Measurements from ENCODE around the gene OR52E1. TPM values are rescaled to one million over a fixed set of nuclear protein-coding genes. Genes with fewer than 3 reads are reported as not detected.

Gene OR52E1
- total RNA-seq, 2 donors from 2014 or later, result not detected

DNA sequence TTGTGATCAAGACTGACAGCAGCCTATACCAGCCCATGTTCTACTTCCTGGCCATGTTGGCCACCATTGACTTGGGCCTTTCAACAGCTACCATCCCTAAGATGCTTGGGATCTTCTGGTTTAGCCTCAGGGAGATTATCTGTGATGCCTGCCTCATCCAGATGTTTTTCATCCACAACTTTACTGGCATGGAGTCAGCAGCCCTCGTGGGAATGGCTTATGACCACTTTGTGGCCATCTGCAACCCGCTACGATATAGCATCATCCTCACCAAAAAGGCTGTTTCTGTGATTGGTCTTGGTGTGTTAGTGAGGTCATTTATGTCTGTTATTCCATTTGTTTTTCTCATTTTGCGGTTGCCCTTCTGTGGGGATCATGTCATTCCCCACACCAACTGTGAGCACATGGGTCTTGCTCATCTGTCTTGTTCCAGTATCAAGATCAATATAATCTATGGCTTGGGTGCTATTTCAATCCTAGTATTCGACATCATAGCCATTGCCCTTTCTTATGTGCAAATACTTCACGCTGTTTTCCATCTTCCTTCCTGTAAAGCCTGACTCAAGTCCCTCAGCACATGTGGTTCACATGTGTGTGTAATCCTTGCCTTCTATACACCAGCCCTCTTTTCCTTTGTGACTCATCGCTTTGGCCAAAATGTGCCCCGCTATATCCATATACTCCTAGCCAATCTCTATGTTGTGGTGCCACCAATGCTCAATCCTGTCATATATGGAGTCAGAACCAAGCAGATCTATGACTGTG lies 23.6 kb downstream of the OR52E1 start:
- Mint-ChIP-seq H3K36me3 (no peaks in the 10 kb centered on the region), H3K9me3 (no peaks in the 10 kb centered on the region), H3K27ac (no peak overlapping the region)
- ATAC-seq, result no peak
- no peak for DNase-seq (ENCODE audit: low spot score in 2 of 2)

DNA sequence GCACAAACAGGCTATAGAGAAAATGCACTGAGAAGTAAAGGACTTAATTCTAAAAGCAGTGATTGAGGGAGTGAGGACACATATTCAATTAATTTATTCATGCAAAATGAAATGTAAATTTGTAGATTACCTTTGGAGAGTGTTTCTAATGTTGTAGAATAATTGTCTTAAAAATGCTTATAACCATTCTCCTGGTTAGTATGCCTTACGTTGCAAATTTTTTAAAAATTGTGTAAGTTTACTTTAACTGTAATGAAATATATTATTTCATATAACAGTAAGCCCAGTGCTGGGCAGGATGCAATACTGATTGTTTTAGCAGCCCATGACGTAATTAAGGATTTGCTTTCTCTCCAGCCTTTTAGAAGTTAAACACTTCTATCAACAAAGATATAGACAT lies 26.6 kb downstream of the OR52E1 start:
- Mint-ChIP-seq H3K9me3 (no peaks in the 10 kb centered on the region), H3K36me3 (no peaks in the 10 kb centered on the region)
- ATAC-seq, result no peak

DNA sequence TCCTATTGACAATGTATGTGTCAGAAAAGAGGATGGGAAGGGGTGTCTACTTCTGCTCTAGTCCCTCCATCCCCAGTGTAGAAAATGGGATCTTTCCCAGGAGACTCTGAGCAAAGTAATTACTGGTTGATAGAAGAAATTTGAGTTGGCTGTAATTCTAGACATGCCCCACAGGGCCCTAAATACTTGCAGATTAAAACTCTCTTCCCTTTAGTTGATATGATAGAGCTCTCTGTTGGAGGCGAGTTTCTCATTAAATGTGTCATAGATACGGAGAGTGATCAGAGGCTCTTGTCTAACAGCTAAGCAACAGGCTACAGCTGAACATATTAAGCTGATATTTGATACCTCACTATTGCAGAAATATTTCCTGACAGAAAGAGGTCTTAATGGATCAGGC lies 32.9 kb downstream of the OR52E1 start:
- H3K9me3 Mint-ChIP-seq, result no peaks in the 10 kb centered on the region
- ATAC-seq, result no peak
- H3K36me3 Mint-ChIP-seq, result no peaks in the 10 kb centered on the region
- DNase-seq (ENCODE audit: low spot score in 2 of 2), result no peak
- H3K27ac Mint-ChIP-seq, result no peak overlapping the region

More for the DNA sequence above, 26.6 kb downstream of the OR52E1 start:
- no peak overlapping the region for H3K27ac Mint-ChIP-seq
- DNase-seq (ENCODE audit: low spot score in 2 of 2), result no peak

DNA sequence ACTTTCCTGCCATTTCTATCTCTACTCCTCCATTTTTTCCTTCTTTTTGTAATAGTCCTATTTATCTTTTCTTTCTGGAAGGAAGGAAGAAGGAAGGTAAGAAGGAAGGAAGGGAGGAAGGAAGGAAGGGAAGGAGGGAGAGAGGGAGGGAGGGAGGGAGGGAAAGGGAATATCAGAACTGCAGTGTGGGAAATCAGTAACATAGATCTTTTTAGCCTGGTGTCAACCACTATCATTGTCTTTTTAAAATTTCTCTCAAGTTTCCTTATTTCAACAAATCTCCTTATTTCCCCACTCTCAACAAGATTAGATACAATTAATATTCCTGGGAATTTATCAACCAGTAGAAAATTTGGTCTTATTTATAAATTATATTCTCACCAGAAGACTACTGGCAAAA lies 33.7 kb downstream of the OR52E1 start:
- no peak for DNase-seq (ENCODE audit: low spot score in 2 of 2)
- Mint-ChIP-seq H3K36me3 (no peaks in the 10 kb centered on the region), H3K27ac (no peak overlapping the region), H3K9me3 (no peaks in the 10 kb centered on the region)
- no peak for ATAC-seq

DNA sequence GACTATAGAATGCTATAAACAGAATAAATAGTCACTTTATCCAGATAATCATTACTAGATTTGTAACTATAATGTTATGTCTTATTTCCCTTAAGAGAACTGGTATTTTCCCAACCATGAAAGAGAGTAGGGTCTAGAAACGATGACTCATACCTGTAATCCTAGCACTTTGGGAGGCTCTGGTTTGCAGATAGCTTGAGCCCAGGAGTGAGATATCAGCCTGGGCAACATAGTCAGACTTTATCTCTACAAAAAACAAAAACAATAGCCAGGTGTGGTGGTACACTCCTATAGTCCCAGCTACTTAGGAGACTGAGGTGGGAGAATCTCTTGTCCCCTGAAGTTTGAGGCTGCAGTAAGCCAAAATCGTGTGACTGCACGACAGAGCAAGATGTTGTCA lies 37.9 kb downstream of the OR52E1 start:
- no peak overlapping the region for H3K27ac Mint-ChIP-seq
- no peak for ATAC-seq
- no peak for DNase-seq (ENCODE audit: low spot score in 2 of 2)
- H3K9me3 Mint-ChIP-seq, result no peaks in the 10 kb centered on the region
- H3K36me3 Mint-ChIP-seq, result no peaks in the 10 kb centered on the region

DNA sequence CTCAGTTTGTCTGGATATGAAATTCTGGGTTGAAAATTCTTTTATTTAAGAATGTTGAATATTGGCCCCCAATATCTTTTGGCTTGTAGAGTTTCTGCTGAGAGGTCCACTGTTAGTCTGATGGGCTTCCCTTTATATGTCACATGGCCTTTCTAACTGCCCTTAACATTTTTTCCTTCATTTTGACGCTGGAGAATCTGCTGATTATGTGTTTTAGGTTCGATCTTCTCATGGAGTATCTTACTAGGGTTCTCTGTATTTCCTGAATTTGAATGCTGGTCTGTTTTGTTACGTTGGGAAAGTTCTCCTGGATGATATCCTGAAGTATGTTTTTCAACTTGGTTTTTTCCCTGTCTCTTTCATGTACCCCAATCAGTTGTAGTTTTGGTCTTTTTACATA lies 46.0 kb downstream of the OR52E1 start:
- peaks cover 0 to 4% of the 10 kb centered on the region in 2 donors for H3K9me3 Mint-ChIP-seq
- no peak overlapping the region for H3K27ac Mint-ChIP-seq
- H3K36me3 Mint-ChIP-seq, result no peaks in the 10 kb centered on the region
- DNase-seq (ENCODE audit: low spot score in 2 of 2) (no peak), ATAC-seq (no peak)

DNA sequence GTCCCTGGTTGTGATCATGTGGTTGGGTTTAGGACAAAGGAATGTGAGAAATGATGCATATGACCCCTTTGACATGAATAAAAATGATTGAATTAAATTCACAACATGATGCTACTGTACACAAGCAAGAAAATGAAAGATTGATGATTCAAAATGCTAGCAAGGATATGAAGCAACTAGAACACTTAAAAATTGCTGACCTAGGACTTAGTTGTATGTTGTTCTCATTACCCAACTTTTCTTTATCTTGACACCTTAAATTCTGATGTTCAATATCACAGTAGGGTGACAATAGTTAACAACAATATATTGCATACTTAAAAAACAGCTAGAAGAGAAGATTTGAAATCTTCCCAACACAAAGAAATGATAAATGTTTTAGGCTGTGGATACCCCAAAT lies 48.2 kb downstream of the OR52E1 start:
- no peak overlapping the region for H3K27ac Mint-ChIP-seq
- no peak for DNase-seq (ENCODE audit: low spot score in 2 of 2)
- H3K9me3 Mint-ChIP-seq, result peaks cover 0 to 4% of the 10 kb centered on the region in 2 donors
- H3K36me3 Mint-ChIP-seq, result no peaks in the 10 kb centered on the region
- ATAC-seq, result no peak

DNA sequence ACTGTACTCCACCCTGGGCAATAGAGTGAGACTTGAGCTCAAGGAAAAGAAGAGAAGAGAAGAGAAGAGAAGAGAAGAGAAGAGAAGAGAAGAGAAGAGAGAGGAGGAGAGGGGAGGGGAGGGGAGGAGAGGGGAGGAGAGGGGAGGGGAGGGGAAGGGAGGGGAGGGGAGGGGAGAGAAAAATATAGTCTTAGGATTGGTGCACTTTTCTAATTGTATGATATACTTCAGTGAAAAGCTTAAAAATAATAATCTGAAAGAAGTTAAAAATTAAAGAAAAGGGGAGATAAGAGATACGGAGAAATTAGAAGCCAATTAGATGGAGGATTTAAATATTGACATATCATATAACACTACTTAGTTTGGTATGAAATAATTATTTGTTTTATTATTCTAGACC lies 49.5 kb downstream of the OR52E1 start:
- ATAC-seq (no peak), DNase-seq (ENCODE audit: low spot score in 2 of 2) (no peak)
- Mint-ChIP-seq H3K36me3 (no peaks in the 10 kb centered on the region), H3K27ac (no peak overlapping the region), H3K9me3 (peaks cover 0 to 4% of the 10 kb centered on the region in 2 donors)

Other genes with a start within 250 kb of the OR52E1 start
- not detected for gene OR51F2, start 248.3 kb upstream of the OR52E1 start, total RNA-seq
- gene OR51S1, start 220.4 kb upstream of the OR52E1 start, total RNA-seq, result not detected
- not detected for gene OR51T1, start 187.7 kb upstream of the OR52E1 start, total RNA-seq
- not detected for gene OR51A7, start 165.8 kb upstream of the OR52E1 start, total RNA-seq
- gene OR51G2, start 150.2 kb upstream of the OR52E1 start, total RNA-seq, result not detected
- gene OR51G1, start 145.2 kb upstream of the OR52E1 start, total RNA-seq, result not detected
- not detected for gene OR51A4, start 122.0 kb upstream of the OR52E1 start, total RNA-seq
- gene OR51A2, start 113.9 kb upstream of the OR52E1 start, total RNA-seq, result not detected
- not detected for gene OR51L1, start 74.7 kb upstream of the OR52E1 start, total RNA-seq
- not detected for gene OR52J3, start 23.0 kb upstream of the OR52E1 start, total RNA-seq
- gene OR52E2, start 9.9 kb upstream of the OR52E1 start, total RNA-seq, result not detected
- not detected for gene OR52A5, start 68.8 kb downstream of the OR52E1 start, total RNA-seq
- gene OR52A1, start 85.2 kb downstream of the OR52E1 start, total RNA-seq, result not detected
- gene OR51V1, start 131.1 kb downstream of the OR52E1 start, total RNA-seq, result not detected
- not detected for gene HBB, start 157.5 kb downstream of the OR52E1 start, total RNA-seq
- gene HBD, start 164.9 kb downstream of the OR52E1 start, total RNA-seq, result 1 to 10 TPM in 1 of 2 donors, not detected in 1; 1.6 TPM
- gene HBG1, start 180.3 kb downstream of the OR52E1 start, total RNA-seq, result not detected
- under 1 TPM in 1 of 2 donors, not detected in 1; 0.41 TPM for gene HBG2, start 185.2 kb downstream of the OR52E1 start, total RNA-seq
- gene HBE1, start 200.4 kb downstream of the OR52E1 start, total RNA-seq, result not detected
- gene OR51B4, start 232.4 kb downstream of the OR52E1 start, total RNA-seq, result not detected

All from activated naive CD4-positive, alpha-beta T cell treated with anti-CD3 and anti-CD28 coated beads, Interleukin-2, amount 50 U/mL, for 72 hours (primary cell).